B cell (primary cell): ENCODE data around the gene PCBP3. TPM values are rescaled to one million over a fixed set of nuclear protein-coding genes. Genes with fewer than 3 reads are reported as not detected.

Source experiments
- ATAC-seq: fragments of 200-7000 bp; cut with Tn5 transposase; one replicate; pipeline ENCODE4 v1.10.0; 2021; ENCODE audit warnings: low read depth, mild to moderate bottlenecking, moderate number of reproducible peaks, moderate library complexity
- CTCF ChIA-PET: fragments of 350-600 bp; sonication (Branson Sonifier 250); formaldehyde crosslinking; loops from one replicate; lab custom pipeline; 2021; ENCODE audit warnings: antibody characterized with exemption, inconsistent platforms; lab: Charles Lee
- POLR2A ChIA-PET: fragments of 350-600 bp; sonication (Branson Sonifier 250); formaldehyde crosslinking; loops from one replicate; lab custom pipeline; 2021; ENCODE audit warnings: antibody characterized with exemption; lab: Charles Lee
- DNase-seq: peaks from one replicate; pipeline ENCODE4 v3.0.0; 2013
- H2AFZ ChIP-seq: 2 replicates; pipeline ENCODE4 v1.6.1; 2012; ENCODE audit warnings: mild to moderate bottlenecking, low read depth, low read length; ENCODE audit not compliant: insufficient read depth, poor library complexity, severe bottlenecking
- H3K27ac ChIP-seq, 2 donors: 1 replicate in 1 of 2; 2 replicates in 1 of 2; pipeline ENCODE4 v1.5.1; 2012 to 2013; ENCODE audit warnings: low read length in 2 of 2, mild to moderate bottlenecking in 2 of 2, moderate library complexity in 1 of 2
- H3K27me3 ChIP-seq, 4 experiments: fragments of 200-600 bp in 1 of 4; sonication (generic) in 1 of 4; replicated peaks in 1 of 4; 1 replicate in 2 of 4; 2 replicates in 2 of 4; pipeline versions ENCODE4 v1.6.1 to v1.7.0; 2013 to 2016; ENCODE audit warnings: low read length in 3 of 4, mild to moderate bottlenecking in 2 of 4, mixed read lengths in 1 of 4, moderate library complexity in 1 of 4; ENCODE audit not compliant: insufficient read depth in 4 of 4, control insufficient read depth in 3 of 4; ENCODE audit errors: control extremely low read depth in 1 of 4
- H3K36me3 ChIP-seq, 2 experiments: replicated peaks in 1 of 2; 1 replicate in 1 of 2; 2 replicates in 1 of 2; pipeline versions ENCODE4 v1.6.1 to v1.7.1; 2013; ENCODE audit warnings: low read length in 1 of 2; ENCODE audit not compliant: insufficient read depth in 2 of 2, control insufficient read depth in 1 of 2; ENCODE audit errors: control extremely low read depth in 1 of 2, extremely low read depth in 1 of 2
- H3K4me1 ChIP-seq, 2 donors: fragments of 200-600 bp in 1 of 2; sonication (generic) in 1 of 2; 1 replicate in 1 of 2; 2 replicates in 1 of 2; pipeline versions ENCODE4 v1.5.1 to v1.6.1; 2013 to 2017; ENCODE audit warnings: low read length in 2 of 2; ENCODE audit not compliant: control insufficient read depth in 2 of 2, insufficient read depth in 2 of 2
- H3K4me2 ChIP-seq: replicated peaks from 2 replicates; pipeline ENCODE3; 2012; ENCODE audit warnings: mild to moderate bottlenecking, low read depth, low read length; ENCODE audit not compliant: poor library complexity, severe bottlenecking
- H3K4me3 ChIP-seq, 5 experiments: fragments of 200-600 bp in 1 of 5; sonication (generic) in 1 of 5; 1 replicate in 3 of 5; 2 replicates in 2 of 5; pipeline versions ENCODE4 v1.5.1 to v1.7.0; 2011 to 2016; ENCODE audit warnings: low read length in 4 of 5, mild to moderate bottlenecking in 4 of 5, low read depth in 2 of 5, control low read depth in 1 of 5, moderate library complexity in 1 of 5; ENCODE audit not compliant: insufficient read depth in 1 of 5; ENCODE audit errors: control extremely low read depth in 1 of 5, extremely low read depth in 1 of 5
- H3K79me2 ChIP-seq: fragments of 200-600 bp; sonication (generic); one replicate; pipeline ENCODE4 v1.6.0; 2016; ENCODE audit warnings: low read length; ENCODE audit not compliant: control insufficient read depth, insufficient read depth
- H3K9ac ChIP-seq: fragments of 200-600 bp; sonication (generic); 2 replicates; pipeline ENCODE4 v1.6.1; 2017; ENCODE audit warnings: mild to moderate bottlenecking, low read length, moderate library complexity
- H3K9me3 ChIP-seq, 3 donors: one replicate each; pipeline versions ENCODE4 v1.6.1 to v1.7.1; 2013; ENCODE audit warnings: low read length in 2 of 3; ENCODE audit not compliant: control insufficient read depth in 2 of 3, insufficient read depth in 1 of 3; ENCODE audit errors: control extremely low read depth in 1 of 3
- H4K20me1 ChIP-seq: 2 replicates; pipeline ENCODE4 v1.6.0; 2012; ENCODE audit warnings: mild to moderate bottlenecking, low read length; ENCODE audit not compliant: insufficient read depth, control insufficient read depth, poor library complexity, severe bottlenecking
- H3K27ac Mint-ChIP-seq: one replicate; pipeline ENCODE4 v1.8.0; 2021; ENCODE audit warnings: mixed read lengths
- H3K27me3 Mint-ChIP-seq: one replicate; pipeline ENCODE4 v1.8.0; 2021; ENCODE audit warnings: mixed read lengths
- H3K4me1 Mint-ChIP-seq: one replicate; pipeline ENCODE4 v1.8.0; 2021; ENCODE audit warnings: mixed read lengths
- H3K4me3 Mint-ChIP-seq: one replicate; pipeline ENCODE4 v1.8.0; 2021; ENCODE audit warnings: mixed read lengths
- H3K9me3 Mint-ChIP-seq: one replicate; pipeline ENCODE4 v1.8.0; 2022; ENCODE audit warnings: mixed read lengths; ENCODE audit not compliant: insufficient read depth
- EZH2 ChIP-seq: IDR thresholded peaks from 2 replicates; pipeline ENCODE4 v1.6.1; 2012; ENCODE audit warnings: borderline replicate concordance, low read depth, mild to moderate bottlenecking, moderate library complexity, low read length; ENCODE audit not compliant: insufficient read depth, poor library complexity, severe bottlenecking
- WGBS: methylation state at CpG from one replicate; pipeline ENCODE4 v1.1.5; 2013; ENCODE audit warnings: missing lambda C conversion rate; ENCODE audit not compliant: insufficient coverage; 5-methylcytosine and 5-hydroxymethylcytosine counted together
- intact Hi-C: fragments of 100-400 bp; cut with micrococcal nuclease; formaldehyde crosslinking; loops from one replicate; pipeline ENCODE4 v1.10.0; 2022
- polyA plus RNA-seq: library from polyadenylated mRNA; depleted of rRNA; stranded (reverse); fragments of >200 nt; gene quantifications from 2 replicates; pipeline ENCODE4 v1.2.3, GENCODE V29; 2012
- total RNA-seq, 2 donors: library from RNA; stranded (reverse); fragments of 120-200 nt in 1 of 2; gene quantifications; 1 replicate in 1 of 2; 2 replicates in 1 of 2; pipeline versions ENCODE4 v1.2.3 to v1.2.4, GENCODE V29; 2013 to 2022
- TF ChIP-seq, protein P1 (sequence below): fragments of 200-600 bp; IDR thresholded peaks from one replicate; pipeline ENCODE4 v1.8.0; 2022; ENCODE audit warnings: antibody characterized with exemption, mild to moderate bottlenecking

The PCBP3 gene
- total and polyA plus RNA-seq, 2 donors (not counting 1 experiment from before 2014, with no cell fraction given) = 0.45 to 2.7 TPM

DNA sequence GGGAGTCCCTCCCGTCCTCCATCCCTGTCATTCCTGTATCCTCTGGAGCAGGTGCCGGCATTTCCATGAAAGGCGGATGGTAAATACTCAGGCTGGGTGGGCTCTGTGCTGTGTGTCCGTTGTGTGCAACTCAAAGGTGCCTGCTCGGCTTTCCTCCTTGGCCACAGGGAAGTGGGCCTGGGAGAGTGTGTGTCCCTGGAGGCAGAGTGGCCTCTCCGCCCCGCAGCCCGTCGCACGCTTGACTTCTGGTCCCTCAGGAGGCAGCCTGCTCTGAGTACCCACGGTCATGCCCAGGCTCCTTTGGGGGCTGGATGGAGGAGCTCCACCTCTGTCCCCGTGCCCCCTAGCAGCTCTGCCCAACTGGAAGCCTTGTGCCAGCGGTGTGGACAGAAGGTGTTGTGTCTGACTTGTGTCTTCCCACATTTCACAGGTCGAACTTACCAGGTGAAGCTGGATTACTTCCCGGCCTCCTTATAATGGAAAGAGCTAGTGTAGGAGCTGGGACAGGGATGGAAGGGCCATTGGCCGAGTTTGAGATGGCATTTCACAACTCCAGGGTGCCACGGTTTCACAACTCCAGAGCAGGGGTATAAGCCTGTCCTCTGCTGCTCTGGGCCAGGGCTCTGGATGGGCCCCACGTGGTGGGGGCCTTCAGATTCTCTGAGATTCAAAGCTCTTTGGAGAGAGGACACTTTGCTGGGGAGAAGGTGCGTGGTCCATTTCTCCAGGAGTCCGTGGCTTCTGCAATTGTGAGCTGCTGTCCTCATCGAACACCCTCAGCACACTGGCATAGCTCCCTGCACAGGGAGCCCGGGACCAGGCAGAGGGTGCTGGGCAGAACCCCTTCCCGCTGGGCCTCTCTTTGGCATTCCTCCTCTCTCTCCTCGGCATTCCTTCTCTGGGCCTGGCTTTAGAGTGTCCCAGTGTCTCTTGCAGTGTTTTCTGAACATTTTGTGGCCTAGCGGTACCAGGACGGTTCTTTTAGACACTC lies 185.3 kb downstream of the PCBP3 start:
- Histone ChIP-seq H3K27me3 (no peaks in the 10 kb centered on the region), H3K9ac (no peak overlapping the region), H3K27ac (no peak overlapping the region), H3K4me2 (no peak overlapping the region), H3K4me1 (peaks cover 15 to 17% of the 10 kb centered on the region in 2 donors), H3K79me2 (no peaks in the 10 kb centered on the region), H3K9me3 (peaks cover 0 to 20% (median 2%) of the 10 kb centered on the region in 3 donors), H2AFZ (no peak overlapping the region), H4K20me1 (no peaks in the 10 kb centered on the region), H3K4me3 (no peak overlapping the region), H3K36me3 (no peaks in the 10 kb centered on the region)
- Mint-ChIP-seq H3K27me3 (peaks cover 9% of the 10 kb centered on the region), H3K4me3 (no peak overlapping the region), H3K4me1 (peaks cover 13% of the 10 kb centered on the region), H3K9me3 (peaks cover 5% of the 10 kb centered on the region), H3K27ac (no peak overlapping the region)
- DNase-seq (no peak), ATAC-seq (no peak)
- intact Hi-C loops = no loop called here
- TF ChIP-seq, protein P1, sequence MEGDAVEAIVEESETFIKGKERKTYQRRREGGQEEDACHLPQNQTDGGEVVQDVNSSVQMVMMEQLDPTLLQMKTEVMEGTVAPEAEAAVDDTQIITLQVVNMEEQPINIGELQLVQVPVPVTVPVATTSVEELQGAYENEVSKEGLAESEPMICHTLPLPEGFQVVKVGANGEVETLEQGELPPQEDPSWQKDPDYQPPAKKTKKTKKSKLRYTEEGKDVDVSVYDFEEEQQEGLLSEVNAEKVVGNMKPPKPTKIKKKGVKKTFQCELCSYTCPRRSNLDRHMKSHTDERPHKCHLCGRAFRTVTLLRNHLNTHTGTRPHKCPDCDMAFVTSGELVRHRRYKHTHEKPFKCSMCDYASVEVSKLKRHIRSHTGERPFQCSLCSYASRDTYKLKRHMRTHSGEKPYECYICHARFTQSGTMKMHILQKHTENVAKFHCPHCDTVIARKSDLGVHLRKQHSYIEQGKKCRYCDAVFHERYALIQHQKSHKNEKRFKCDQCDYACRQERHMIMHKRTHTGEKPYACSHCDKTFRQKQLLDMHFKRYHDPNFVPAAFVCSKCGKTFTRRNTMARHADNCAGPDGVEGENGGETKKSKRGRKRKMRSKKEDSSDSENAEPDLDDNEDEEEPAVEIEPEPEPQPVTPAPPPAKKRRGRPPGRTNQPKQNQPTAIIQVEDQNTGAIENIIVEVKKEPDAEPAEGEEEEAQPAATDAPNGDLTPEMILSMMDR = no peak
- no peak for TF ChIP-seq EZH2
- ChIA-PET POLR2A (no interaction called here), CTCF (interaction anchor here (0.7 kb wide), 1 partner anchor 11 kb away, joined by 3 read pairs; no protein-coding TSS in a partner anchor)
- 91% methylated on average over 24 of the region's 26 CpGs for WGBS

DNA sequence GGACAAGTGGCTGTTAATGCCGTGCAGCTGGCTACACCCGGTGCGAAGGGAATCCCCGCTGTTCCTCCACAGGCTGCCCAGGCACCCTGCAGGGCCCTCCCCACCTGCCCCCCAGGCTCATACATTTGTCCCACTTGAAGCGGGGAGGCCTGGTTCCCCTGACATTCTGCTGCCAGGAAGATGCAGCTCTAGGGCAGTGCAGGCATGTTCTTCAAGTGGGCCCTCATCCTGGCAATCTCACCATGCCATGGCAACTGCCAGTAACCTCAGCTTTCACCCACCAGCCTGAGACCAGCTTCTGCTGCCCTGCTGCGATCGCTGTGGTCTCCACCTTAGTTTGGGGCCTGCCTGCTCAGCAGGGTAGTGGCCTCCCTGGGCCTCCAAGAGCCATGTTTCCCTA lies 186.1 kb downstream of the PCBP3 start:
- 100% methylated on average over 7 of the region's 7 CpGs for WGBS
- Histone ChIP-seq H3K9me3 (peaks cover 0 to 20% (median 2%) of the 10 kb centered on the region in 3 donors), H2AFZ (no peak overlapping the region), H4K20me1 (no peaks in the 10 kb centered on the region), H3K27ac (no peak overlapping the region), H3K4me2 (no peak overlapping the region), H3K27me3 (no peaks in the 10 kb centered on the region), H3K4me3 (no peak overlapping the region), H3K9ac (no peak overlapping the region), H3K36me3 (no peaks in the 10 kb centered on the region), H3K79me2 (no peaks in the 10 kb centered on the region), H3K4me1 (peaks cover 15 to 17% of the 10 kb centered on the region in 2 donors)
- Mint-ChIP-seq H3K4me3 (no peak overlapping the region), H3K27ac (no peak overlapping the region), H3K4me1 (peaks cover 13% of the 10 kb centered on the region), H3K27me3 (peaks cover 5% of the 10 kb centered on the region), H3K9me3 (peaks cover 5% of the 10 kb centered on the region)
- TF ChIP-seq, protein P1 = no peak
- no peak for TF ChIP-seq EZH2
- DNase-seq = no peak
- ATAC-seq = no peak
- ChIA-PET POLR2A (no interaction called here), CTCF (no interaction called here)
- intact Hi-C loops = no loop called here
